GM21723 (cell line): ENCODE measurements around the gene FBLN5.
"Not testable (repeated sequence)": the region's sequence is repeated elsewhere in the genome, so short reads cannot be mapped to it uniquely, and the experiment has no call there.

Experiments used
- ATAC-seq: cut with Tn5 transposase; IDR thresholded peaks from one replicate; pipeline ENCODE4 v1.9.1; 2021; ENCODE audit warnings: mild to moderate bottlenecking, moderate library complexity; ENCODE audit not compliant: unreplicated experiment

FBLN5 gene

GRCh38 chr14:91869556-91869955 is 77.9 kb downstream of the FBLN5 start:
- ATAC-seq = no peak

- ATAC-seq = no peak
Observed at GRCh38 chr14:91867316-91867988, 80.0 kb downstream of the FBLN5 start, which contains the start of gene TC2N. TC2N (minus strand) TSS chr14:91867536; CDS start chr14:91813769, 53,767 bp downstream.

GRCh38 chr14:91866511-91867295 is 80.8 kb downstream of the FBLN5 start:
- no peak for ATAC-seq

DNA sequence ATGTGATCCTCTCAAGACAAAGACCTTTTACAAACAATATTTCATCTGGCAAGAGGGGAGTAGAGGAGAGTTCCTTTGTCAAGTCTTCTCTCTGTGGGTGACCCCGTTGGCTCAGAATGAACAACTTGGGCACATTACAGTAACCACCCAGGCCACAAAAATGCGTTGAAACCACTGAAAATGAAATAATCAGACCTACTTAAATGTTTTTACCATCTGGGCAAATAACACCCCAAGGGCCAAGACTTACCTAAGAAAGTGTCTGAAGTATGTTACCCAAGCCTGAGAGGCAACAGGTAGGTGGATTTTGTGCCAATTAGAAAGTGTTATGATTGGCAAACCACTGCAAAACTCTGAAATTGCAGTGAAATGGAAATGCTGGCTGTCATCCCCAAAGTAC is 81.4 kb downstream of the FBLN5 start:
- ATAC-seq = no peak

DNA sequence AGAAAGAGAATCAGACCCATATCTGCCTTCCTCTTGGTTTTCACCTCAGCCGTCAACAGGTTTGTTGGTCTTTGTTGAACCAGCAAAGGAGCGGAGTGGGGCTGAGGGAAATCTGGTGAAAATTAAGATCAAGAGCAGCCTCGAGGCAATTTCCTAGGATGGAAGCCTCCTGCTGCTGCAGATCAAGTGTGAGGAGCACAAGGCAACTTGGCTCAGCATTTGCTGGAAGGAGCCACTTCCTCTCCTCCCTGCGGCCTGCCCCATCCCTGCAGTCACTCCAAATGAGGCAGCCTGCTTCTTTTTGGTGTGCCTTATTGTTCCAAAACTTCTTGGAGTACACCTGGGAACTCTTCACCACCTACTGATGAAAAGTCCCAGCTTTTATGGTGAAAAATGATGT is 85.1 kb downstream of the FBLN5 start:
- no peak for ATAC-seq

- ATAC-seq = no peak
Observed at GRCh38 chr14:91861091-91861490, 86.4 kb downstream of the FBLN5 start.

GRCh38 chr14:91860238-91860637 is 87.3 kb downstream of the FBLN5 start:
- ATAC-seq = no peak

DNA sequence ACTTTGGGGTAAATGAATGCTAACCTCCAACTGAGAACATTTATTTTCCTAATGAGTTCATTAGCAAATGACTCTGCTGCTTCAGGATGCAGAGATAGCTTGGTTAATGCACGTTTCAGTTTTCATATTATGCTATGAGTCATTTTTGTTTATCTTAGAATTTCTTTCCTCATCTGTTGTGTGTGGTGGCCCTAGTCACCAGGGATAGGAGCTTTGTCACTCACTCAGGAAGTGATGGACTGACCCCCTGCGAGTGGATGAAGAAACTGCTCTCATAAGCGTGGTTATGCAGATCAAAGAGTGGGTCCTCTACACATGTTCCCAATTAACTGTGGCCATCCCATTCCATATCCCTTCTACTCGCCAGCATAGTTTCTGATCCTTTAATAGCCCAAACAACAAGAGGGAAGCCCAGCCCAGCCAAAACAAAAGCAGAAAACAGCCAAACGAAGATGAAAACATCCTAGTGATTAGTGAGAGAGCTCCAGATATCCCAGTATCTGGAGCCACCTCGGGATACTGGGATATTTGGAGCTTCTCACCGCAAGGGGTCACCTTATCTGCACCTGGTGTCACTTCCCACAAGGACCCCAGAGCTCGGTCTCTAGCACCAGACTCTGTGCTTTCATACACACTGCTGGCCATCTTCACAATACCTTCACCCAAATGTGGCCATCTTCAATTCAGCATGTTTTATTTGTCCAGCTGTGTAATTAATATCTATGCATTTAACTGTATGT is 88.8 kb downstream of the FBLN5 start:
- ATAC-seq = no peak

DNA sequence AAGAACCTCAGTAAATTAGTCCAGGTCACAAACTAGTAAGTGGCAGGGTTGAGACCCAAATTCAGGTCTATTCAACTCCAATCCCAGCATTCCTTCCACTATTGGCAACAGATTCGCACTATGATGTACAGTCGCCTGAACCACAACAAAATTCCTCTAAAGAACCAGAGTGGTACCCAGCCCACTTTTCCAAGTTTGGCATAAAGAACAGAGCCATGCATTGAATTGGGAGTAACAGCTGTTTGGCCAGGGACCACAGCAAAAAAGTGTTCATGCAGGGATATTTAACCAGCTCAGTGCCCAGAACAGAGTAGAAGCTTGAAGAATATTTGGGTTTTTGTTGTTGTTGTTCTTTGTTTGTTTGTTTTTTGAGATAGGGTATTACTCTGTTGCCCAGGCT is 89.9 kb downstream of the FBLN5 start:
- no peak for ATAC-seq

DNA sequence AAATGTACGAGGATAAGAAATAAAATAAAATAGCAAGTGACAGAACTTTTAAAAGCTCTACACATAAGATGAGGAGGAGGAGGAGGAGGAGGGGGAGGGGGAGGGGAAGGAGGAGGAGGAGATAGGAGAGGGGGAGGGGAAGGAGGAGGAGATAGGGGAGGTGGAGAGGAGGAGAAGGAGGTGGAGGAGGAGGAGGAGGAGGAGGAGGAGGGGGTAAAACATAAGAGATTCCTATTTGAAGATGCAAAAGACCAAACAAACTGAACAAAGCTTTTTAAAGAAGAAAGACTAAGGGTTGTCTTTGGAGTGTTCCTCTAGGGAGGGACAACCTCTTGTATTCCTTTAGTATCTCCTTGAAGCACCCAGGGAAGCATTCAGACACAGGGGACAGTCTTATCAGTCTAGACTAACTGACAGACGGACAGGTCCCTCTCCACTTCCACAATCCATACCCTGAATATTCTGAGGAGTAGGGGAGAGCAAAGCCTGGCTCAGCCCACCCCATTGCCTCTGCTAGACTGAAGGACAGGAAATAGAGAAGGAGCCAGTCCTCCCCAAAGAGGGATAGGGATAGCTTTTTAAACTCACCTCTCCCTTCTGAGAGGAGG is 93.1 kb downstream of the FBLN5 start:
- ATAC-seq = no peak

GRCh38 chr14:91851563-91851962 is 95.9 kb downstream of the FBLN5 start:
- no peak for ATAC-seq

DNA sequence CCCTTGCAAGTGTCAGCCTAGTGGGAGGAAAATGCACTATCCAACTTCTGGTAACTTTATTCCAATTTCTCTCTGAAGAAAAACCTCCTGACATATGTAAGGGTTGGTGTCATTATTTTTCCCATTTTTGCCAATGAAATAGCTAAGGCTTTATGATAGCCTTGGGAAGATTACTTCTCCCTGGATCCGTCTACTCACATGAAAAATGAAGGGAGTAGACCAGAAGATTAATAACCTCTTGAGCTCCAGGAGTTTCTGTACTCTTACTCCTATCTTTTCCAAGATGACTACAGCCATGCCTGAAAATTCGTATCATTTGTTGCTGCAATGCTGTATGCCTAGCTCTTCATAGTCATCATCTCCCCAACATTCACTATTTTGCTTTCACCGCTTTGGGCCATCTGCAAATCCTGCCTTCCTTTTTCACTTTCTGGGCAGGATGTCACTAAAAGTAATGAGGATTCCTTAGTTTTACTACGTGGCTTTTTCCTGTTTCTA is 98.9 kb downstream of the FBLN5 start:
- no peak for ATAC-seq

DNA sequence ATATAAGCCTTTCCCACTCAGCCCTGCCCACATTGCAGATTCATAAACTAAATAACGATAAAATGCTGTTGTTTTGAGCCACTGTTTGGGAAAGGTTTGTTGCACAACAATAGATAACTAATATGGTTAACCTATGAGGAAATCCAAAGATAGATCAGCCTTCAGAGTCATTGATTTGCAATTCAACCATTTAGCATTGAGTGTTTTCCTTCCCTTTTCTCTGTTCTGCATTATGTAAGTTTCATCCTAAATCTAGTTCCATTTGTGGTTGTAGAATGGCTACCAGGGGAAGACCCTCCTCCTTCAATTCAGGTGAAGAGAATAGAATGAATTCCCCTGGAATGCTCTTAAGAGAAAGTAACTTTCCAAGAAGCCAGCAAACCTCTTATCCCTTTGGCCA is 99.8 kb downstream of the FBLN5 start:
- ATAC-seq = no peak

- no peak for ATAC-seq
Observed at GRCh38 chr14:91845652-91846051, 101.8 kb downstream of the FBLN5 start.

DNA sequence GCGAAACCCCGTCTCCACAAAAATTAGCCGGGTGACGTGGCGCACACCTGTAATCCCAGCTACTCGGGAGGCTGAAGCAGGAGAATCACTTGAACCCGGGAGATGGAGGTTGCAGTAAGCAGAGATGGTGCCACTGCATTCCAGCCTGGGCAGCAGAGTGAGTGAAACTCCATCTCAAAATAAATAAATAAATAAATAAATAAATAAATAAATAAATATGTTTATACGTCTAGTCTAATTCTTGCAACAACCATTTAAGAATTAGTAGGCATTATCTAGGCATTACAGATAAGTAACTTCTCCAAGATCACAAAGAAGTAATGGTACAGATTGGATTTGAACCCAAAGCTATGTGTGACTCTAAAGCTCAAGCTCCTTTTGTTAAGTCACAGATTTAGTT is 102.4 kb downstream of the FBLN5 start:
- not testable (repeated sequence) for ATAC-seq

DNA sequence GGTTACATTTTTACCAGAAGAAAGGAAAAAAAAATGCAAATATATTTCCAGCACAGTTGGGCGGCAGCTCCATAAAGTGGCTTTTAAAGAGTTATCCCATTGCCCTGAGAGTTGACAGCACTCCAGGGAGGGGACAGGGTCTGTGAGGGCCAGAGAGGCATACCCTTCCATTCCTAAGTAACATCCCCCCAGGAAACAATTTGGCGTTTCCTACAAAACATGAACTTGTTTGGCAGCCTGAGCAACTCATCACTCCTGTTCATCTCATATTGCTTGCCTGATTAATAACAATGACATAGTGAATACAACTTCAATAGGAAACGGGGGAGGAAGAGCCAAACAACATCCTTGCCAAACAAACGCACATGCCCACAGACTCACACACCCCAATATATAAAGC is 103.5 kb downstream of the FBLN5 start:
- no peak for ATAC-seq

GRCh38 chr14:91843437-91843836 is 104.1 kb downstream of the FBLN5 start:
- ATAC-seq = no peak

GRCh38 chr14:91841065-91841464 is 106.4 kb downstream of the FBLN5 start:
- ATAC-seq = no peak

DNA sequence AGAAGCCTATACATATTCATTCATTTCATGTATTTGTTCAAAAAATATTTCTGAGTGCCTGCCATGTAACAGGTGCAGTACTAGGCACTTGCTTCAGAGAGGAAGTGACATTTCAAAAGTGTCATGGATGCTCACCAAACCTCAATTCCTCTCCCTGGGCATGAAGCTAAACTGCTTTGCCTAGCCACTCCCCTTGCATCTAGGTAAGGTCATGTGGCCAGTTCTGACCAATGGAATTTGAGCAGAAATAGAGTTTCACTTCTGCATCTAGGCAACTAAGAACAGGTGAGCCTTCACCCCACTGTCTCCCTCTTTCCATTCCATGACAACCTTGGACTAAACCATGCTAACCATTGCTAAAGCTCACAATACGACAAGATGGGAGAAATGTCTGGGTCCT is 107.7 kb downstream of the FBLN5 start:
- no peak for ATAC-seq

GRCh38 chr14:91837076-91837475 is 110.4 kb downstream of the FBLN5 start:
- no peak for ATAC-seq
